H9 (cell line): Measurements from ENCODE around the gene SRBD1. TPM values are rescaled to one million over a fixed set of nuclear protein-coding genes. Genes with fewer than 3 reads are reported as not detected.

ENCODE experiments used
- DNase-seq: peaks from one replicate; pipeline ENCODE4 v3.0.0-alpha.2; 2017
- H2AFZ ChIP-seq: one replicate; pipeline ENCODE4 v1.6.1; 2013; ENCODE audit warnings: mild to moderate bottlenecking, low read length, control low read depth, moderate library complexity
- H2AK5ac ChIP-seq: 2 replicates; pipeline ENCODE4 v1.6.1; 2013; ENCODE audit warnings: low read length, control low read depth, mixed read lengths; ENCODE audit not compliant: insufficient read length
- H2BK120ac ChIP-seq: one replicate; pipeline ENCODE4 v1.6.1; 2013; ENCODE audit warnings: low read depth, mild to moderate bottlenecking, low read length, control low read depth, inconsistent platforms; ENCODE audit not compliant: poor library complexity, severe bottlenecking
- H2BK12ac ChIP-seq: 2 replicates; pipeline ENCODE4 v1.6.1; 2013; ENCODE audit warnings: low read length, control low read depth, mixed read lengths, low read depth; ENCODE audit not compliant: insufficient read length
- H2BK15ac ChIP-seq: 2 replicates; pipeline ENCODE4 v1.6.1; 2013; ENCODE audit warnings: low read depth, low read length, control low read depth
- H2BK20ac ChIP-seq: one replicate; pipeline ENCODE4 v1.6.1; 2013; ENCODE audit warnings: low read depth, mild to moderate bottlenecking, low read length, control low read depth, inconsistent platforms; ENCODE audit not compliant: poor library complexity, severe bottlenecking
- H2BK5ac ChIP-seq: 2 replicates; pipeline ENCODE4 v1.6.1; 2013; ENCODE audit warnings: low read length, control low read depth, mixed read lengths; ENCODE audit not compliant: insufficient read length
- H3K14ac ChIP-seq: 2 replicates; pipeline ENCODE4 v1.6.1; 2013; ENCODE audit warnings: low read length, control low read depth; ENCODE audit not compliant: insufficient read depth
- H3K18ac ChIP-seq: 2 replicates; pipeline ENCODE4 v1.6.1; 2013; ENCODE audit warnings: low read depth, mild to moderate bottlenecking, mixed read lengths, low read length, control low read depth; ENCODE audit not compliant: insufficient read length
- H3K23ac ChIP-seq: 2 replicates; pipeline ENCODE4 v1.6.1; 2013; ENCODE audit warnings: low read length, control low read depth, mixed read lengths, low read depth; ENCODE audit not compliant: insufficient read length
- H3K23me2 ChIP-seq: 2 replicates; pipeline ENCODE4 v1.6.1; 2013; ENCODE audit warnings: low read depth, mild to moderate bottlenecking, mixed read lengths, low read length, control low read depth; ENCODE audit not compliant: insufficient read length, poor library complexity, severe bottlenecking
- H3K27ac ChIP-seq: 2 replicates; pipeline ENCODE4 v1.5.1; 2013; ENCODE audit warnings: low read length, control low read depth, mixed read lengths, low read depth; ENCODE audit not compliant: insufficient read length
- H3K27me3 ChIP-seq: 2 replicates; pipeline ENCODE4 v1.6.1; 2013; ENCODE audit warnings: low read length, control low read depth, inconsistent platforms; ENCODE audit not compliant: insufficient read depth
- H3K4ac ChIP-seq: 2 replicates; pipeline ENCODE4 v1.6.1; 2013; ENCODE audit warnings: low read depth, mild to moderate bottlenecking, control low read depth, inconsistent platforms, low read length, moderate library complexity
- H3K4me1 ChIP-seq: 2 replicates; pipeline ENCODE4 v1.6.1; 2013; ENCODE audit warnings: low read length, control low read depth, inconsistent platforms; ENCODE audit not compliant: insufficient read depth
- H3K4me2 ChIP-seq: 2 replicates; pipeline ENCODE4 v1.6.1; 2013; ENCODE audit warnings: low read length, control low read depth, mixed read lengths; ENCODE audit not compliant: insufficient read length, insufficient read depth
- H3K56ac ChIP-seq: 2 replicates; pipeline ENCODE4 v1.6.1; 2013; ENCODE audit warnings: low read depth, mild to moderate bottlenecking, mixed read lengths, low read length, control low read depth; ENCODE audit not compliant: insufficient read length
- H3K79me1 ChIP-seq: 2 replicates; pipeline ENCODE4 v1.6.1; 2013; ENCODE audit warnings: low read depth, mild to moderate bottlenecking, moderate library complexity, low read length, control low read depth, inconsistent platforms; ENCODE audit not compliant: insufficient read depth, poor library complexity, severe bottlenecking
- H3K79me2 ChIP-seq: 2 replicates; pipeline ENCODE4 v1.6.1; 2013; ENCODE audit warnings: low read length, control low read depth, inconsistent platforms; ENCODE audit not compliant: insufficient read depth
- H3K9ac ChIP-seq: 2 replicates; pipeline ENCODE4 v1.6.1; 2013; ENCODE audit warnings: low read length, control low read depth, mixed read lengths; ENCODE audit not compliant: insufficient read length; ENCODE audit errors: extremely low read depth
- H3K9me3 ChIP-seq: one replicate; pipeline ENCODE4 v1.6.1; 2013; ENCODE audit warnings: low read depth, low read length, inconsistent platforms; ENCODE audit not compliant: control insufficient read depth
- H3T11ph ChIP-seq: one replicate; pipeline ENCODE4 v1.6.1; 2013; ENCODE audit warnings: mild to moderate bottlenecking, low read length, control low read depth, inconsistent platforms
- H4K20me1 ChIP-seq: one replicate; pipeline ENCODE4 v1.6.1; 2013; ENCODE audit not compliant: control insufficient read depth, insufficient read length, insufficient read depth
- H4K5ac ChIP-seq: 2 replicates; pipeline ENCODE4 v1.6.1; 2013; ENCODE audit warnings: low read depth, mild to moderate bottlenecking, mixed read lengths, low read length, control low read depth; ENCODE audit not compliant: insufficient read length
- H4K8ac ChIP-seq: replicated peaks from 2 replicates; pipeline ENCODE4 v1.6.1; 2013; ENCODE audit warnings: low read length, control low read depth, mixed read lengths, low read depth; ENCODE audit not compliant: insufficient read length
- H4K91ac ChIP-seq: 2 replicates; pipeline ENCODE4 v1.6.1; 2013; ENCODE audit warnings: low read depth, mild to moderate bottlenecking, moderate library complexity, mixed read lengths, low read length, control low read depth; ENCODE audit not compliant: insufficient read length
- H3K27ac Mint-ChIP-seq, 3 experiments: 2 replicates in 2 of 3; 3 replicates in 1 of 3; pipeline ENCODE4 v1.8.0; 2020 to 2021; ENCODE audit warnings: mixed read lengths in 3 of 3, mild to moderate bottlenecking in 1 of 3, moderate library complexity in 1 of 3
- H3K27me3 Mint-ChIP-seq: 2 replicates; pipeline ENCODE4 v1.8.0; 2021; ENCODE audit warnings: low read depth, mild to moderate bottlenecking, moderate library complexity, mixed read lengths
- H3K36me3 Mint-ChIP-seq, 3 experiments: 2 replicates in 2 of 3; 3 replicates in 1 of 3; pipeline ENCODE4 v1.8.0; 2020 to 2021; ENCODE audit warnings: low read depth in 3 of 3, mixed read lengths in 3 of 3; ENCODE audit not compliant: insufficient read depth in 1 of 3
- H3K4me1 Mint-ChIP-seq, 2 experiments: 2 replicates each; pipeline ENCODE4 v1.8.0; 2020; ENCODE audit warnings: mixed read lengths in 2 of 2
- H3K4me3 Mint-ChIP-seq, 2 experiments: 2 replicates in 1 of 2; 3 replicates in 1 of 2; pipeline ENCODE4 v1.8.0; 2020 to 2021; ENCODE audit warnings: mild to moderate bottlenecking in 2 of 2, mixed read lengths in 2 of 2, moderate library complexity in 1 of 2
- H3K9me3 Mint-ChIP-seq, 2 experiments: 2 replicates in 1 of 2; 3 replicates in 1 of 2; pipeline ENCODE4 v1.8.0; 2020; ENCODE audit warnings: mild to moderate bottlenecking in 2 of 2, mixed read lengths in 2 of 2, moderate library complexity in 1 of 2
- CTCF ChIP-seq: fragments of 200-600 bp; sonication (generic); conservative IDR thresholded peaks from 3 replicates; pipeline ENCODE4 v1.8.0; 2021; ENCODE audit warnings: antibody characterized with exemption, mild to moderate bottlenecking
- WGBS: extraction: QIAGEN DNeasy Blood & Tissue Kit; methylation state at CpG from one replicate; pipeline ENCODE4 v1.1.7; 2013; ENCODE audit warnings: missing lambda C conversion rate, low lambda C conversion rate, mixed read lengths; ENCODE audit not compliant: insufficient read length; ENCODE audit errors: extremely low coverage; 5-methylcytosine and 5-hydroxymethylcytosine counted together
- total RNA-seq: library from RNA; stranded (reverse); gene quantifications from 2 replicates; pipeline ENCODE4 v1.2.1, GENCODE V29; 2021

The SRBD1 gene
- total RNA-seq, 1 experiment from 2014 or later: 18.3 TPM

- Histone ChIP-seq H3K79me1 (no peaks in the 10 kb centered on the region), H3K4me1 (peaks cover 14% of the 10 kb centered on the region; the same call in 1 of the 2 replicates), H3K27me3 (no peaks in the 10 kb centered on the region), H4K91ac (no peak overlapping the region), H3K4ac (no peak overlapping the region), H3K27ac (peak overlapping the region; percentile 85), H4K20me1 (no peaks in the 10 kb centered on the region), H3K56ac (no peak overlapping the region), H3T11ph (no peak overlapping the region), H2BK20ac (no peak overlapping the region), H3K23me2 (no peaks in the 10 kb centered on the region), H2BK12ac (no peak overlapping the region), H3K9ac (no peak overlapping the region), H3K18ac (no peak overlapping the region), H3K14ac (no peak overlapping the region), H4K8ac (no peak overlapping the region), H2BK15ac (no peak overlapping the region), H3K9me3 (no peaks in the 10 kb centered on the region), H2BK120ac (no peak overlapping the region), H2BK5ac (no peak overlapping the region), H3K4me2 (no peak overlapping the region), H4K5ac (no peak overlapping the region), H2AK5ac (no peak overlapping the region), H3K79me2 (no peaks in the 10 kb centered on the region), H3K23ac (no peak overlapping the region), H2AFZ (no peak overlapping the region)
- Mint-ChIP-seq H3K27me3 (no peaks in the 10 kb centered on the region), H3K27ac (peak overlapping the region; percentile 31 to 92 (median 91); a peak in 5 of 7 replicates), H3K4me3 (no peak overlapping the region), H3K36me3 (peaks cover 8 to 19% (median 14%) of the 10 kb centered on the region in 3 experiments; a peak in 6 of 7 replicates), H3K9me3 (no peaks in the 10 kb centered on the region), H3K4me1 (peaks cover 45 to 49% of the 10 kb centered on the region in 2 experiments)
- DNase-seq: no peak
- no peak for TF ChIP-seq CTCF
- 100% methylated on average over 1 of the region's 3 CpGs for WGBS
These were observed 220.2 kb downstream of the SRBD1 start for GRCh38 chr2:45390861-45391260.
